Measurements from ENCODE around the gene TROAP. TPM values are rescaled to one million over a fixed set of nuclear protein-coding genes. Genes with fewer than 3 reads are reported as not detected.

Gene TROAP
- total and polyA plus RNA-seq, 9 of the 15 experiments (the other 6 are each of a cell fraction or from before 2014, with no cell fraction given), result 46.4 to 171 (median 59.8) TPM

DNA sequence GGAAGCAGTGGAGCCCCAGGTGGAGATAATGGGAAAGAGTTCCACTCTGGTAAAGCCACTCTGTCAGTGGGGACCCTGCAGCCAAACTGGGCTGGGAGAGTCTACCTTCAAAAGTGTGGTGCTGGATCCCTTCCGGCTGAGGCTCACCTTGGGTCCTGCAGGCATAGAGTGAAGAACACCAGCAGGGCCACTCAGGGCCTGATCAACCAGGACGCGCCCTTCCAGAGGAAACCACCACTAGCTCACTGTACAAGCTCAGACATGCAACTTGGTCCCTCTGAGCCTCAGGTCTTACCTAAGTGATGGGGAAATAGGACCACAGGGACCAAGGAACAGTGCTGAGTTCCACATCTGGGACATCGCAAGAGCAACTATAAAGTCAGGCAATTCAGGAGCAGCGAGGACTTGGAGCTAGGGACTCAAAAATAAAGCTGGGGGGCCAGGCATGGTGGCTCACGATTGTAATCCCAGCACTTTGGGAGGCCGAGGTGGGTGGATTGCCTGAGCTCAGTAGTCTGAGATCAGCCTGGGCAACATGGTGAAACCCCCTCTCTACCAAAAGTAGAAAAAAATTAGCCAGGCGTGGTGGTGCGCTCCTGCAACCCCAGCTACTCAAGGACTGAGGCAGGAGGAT lies 34.0 kb upstream of the TROAP start:
- DNase-seq (ENCODE audit: extremely low read depth in 1 of 4, low spot score in 3 of 4), result no peak
- H2AFZ ChIP-seq (ENCODE audit: low read depth, low read length), result peak overlapping the region; percentile 19; the same call in 1 of the 2 replicates
- no peak for TF ChIP-seq ZNF436 (CRISPR knock-in tag; IDR thresholded peaks at IDR 0.05)
- no peak for TF ChIP-seq ZBTB8A (IDR thresholded peaks at IDR 0.05; ENCODE audit: partially characterized antibody)
- H4K20me1 ChIP-seq (replicated peaks; ENCODE audit: control insufficient read depth, insufficient read depth, low read length), result no peaks in the 10 kb centered on the region
- intact Hi-C loops (cut with micrococcal nuclease) (loop anchor here (1.0 kb wide), 2 partner anchors 53 to 68 kb away; no protein-coding TSS in a partner anchor), in situ Hi-C loops (cut with MboI) (loop anchor here (5.0 kb wide), 2 partner anchors 48 to 233 kb away; partner anchors contain the start of gene C1QL4)
- no peak overlapping the region for H3K9ac ChIP-seq (ENCODE audit: insufficient read depth in 1 of 2, low read depth in 2 of 2, low read length in 2 of 2)
- H3K4me2 ChIP-seq (ENCODE audit: insufficient read depth, low read length), result no peak overlapping the region
- FAIRE-seq, result peak; percentile 66
- peaks cover 0 to 12% of the 10 kb centered on the region in 2 experiments; a peak in 3 of 5 replicates for H3K4me1 ChIP-seq (replicated peaks in 1 of 2; ENCODE audit: control insufficient read depth in 2 of 2, insufficient read depth in 2 of 2, low read length in 2 of 2)
- no peaks in the 10 kb centered on the region for H3K36me3 ChIP-seq (ENCODE audit: control insufficient read depth, insufficient read depth, low read length)
- no peak for ATAC-seq
- BruUV-seq (replicated peaks), result no TSS peak
- no peaks in the 10 kb centered on the region for H3K27me3 ChIP-seq (ENCODE audit: control insufficient read depth in 2 of 2, insufficient read depth in 2 of 2, low read length in 2 of 2)
- no peaks in the 10 kb centered on the region for H3K9me3 ChIP-seq (replicated peaks; ENCODE audit: control insufficient read depth, insufficient read depth, low read depth, low read length)
- 25% methylated on average over 9 of the region's 9 CpGs for WGBS (ENCODE audit: insufficient coverage, low coverage, missing lambda C conversion rate)
- no peaks in the 10 kb centered on the region for H3K9me1 ChIP-seq (ENCODE audit: control insufficient read depth, insufficient read depth, low read length)
- no peak overlapping the region for H3K4me3 ChIP-seq
- ChIA-PET CTCF (ENCODE audit: low intra/inter-chr PET ratio) (interaction anchor here (0.5 to 3.8 kb wide), 8 partner anchors 8 to 225 kb away, joined by 4 to 49 read pairs (median 9); partner anchors contain the start of gene C1QL4), POLR2A (interaction anchor here (1.2 to 2.5 kb wide), 6 partner anchors 14 to 53 kb away, joined by 4 to 9 read pairs (median 6); partner anchors contain the start of genes TROAP and TUBA1C)
- H3K79me2 ChIP-seq (ENCODE audit: control insufficient read depth, insufficient read depth, low read length), result no peaks in the 10 kb centered on the region; the same call in 2 of the 3 replicates
- H3K27ac ChIP-seq (ENCODE audit: extremely low read depth, low read depth, low read length), result no peak overlapping the region

DNA sequence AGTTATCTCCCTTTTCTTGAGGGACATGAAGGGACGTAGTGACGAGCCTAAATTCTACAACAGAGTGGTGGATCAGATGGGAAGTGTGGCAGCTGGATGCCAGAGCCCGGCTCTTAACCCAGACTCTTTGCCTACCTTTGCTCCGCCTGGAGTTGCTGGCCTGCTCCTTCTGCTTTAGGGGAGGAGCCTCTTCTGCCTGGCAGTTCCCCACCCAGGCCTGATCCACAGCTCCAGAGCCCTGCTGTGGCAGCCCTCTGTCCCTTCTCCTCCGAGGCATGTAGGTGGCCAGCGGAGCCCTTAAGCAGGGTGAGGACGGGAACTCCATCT lies 30.4 kb upstream of the TROAP start:
- CTCF ChIA-PET (ENCODE audit: low intra/inter-chr PET ratio), result interaction anchor here (0.7 kb wide), 1 partner anchor 55 kb away, joined by 3 read pairs; no protein-coding TSS in a partner anchor
- Histone ChIP-seq H4K20me1 (replicated peaks; ENCODE audit: control insufficient read depth, insufficient read depth, low read length) (no peaks in the 10 kb centered on the region), H3K79me2 (ENCODE audit: control insufficient read depth, insufficient read depth, low read length) (no peaks in the 10 kb centered on the region), H3K9me1 (ENCODE audit: control insufficient read depth, insufficient read depth, low read length) (peaks cover 3% of the 10 kb centered on the region), H3K4me1 (replicated peaks in 1 of 2; ENCODE audit: control insufficient read depth in 2 of 2, insufficient read depth in 2 of 2, low read length in 2 of 2) (peaks cover 2 to 46% of the 10 kb centered on the region in 2 experiments; a peak in 4 of 5 replicates), H3K27me3 (ENCODE audit: control insufficient read depth in 2 of 2, insufficient read depth in 2 of 2, low read length in 2 of 2) (no peaks in the 10 kb centered on the region), H3K36me3 (ENCODE audit: control insufficient read depth, insufficient read depth, low read length) (no peaks in the 10 kb centered on the region), H3K4me2 (ENCODE audit: insufficient read depth, low read length) (no peak overlapping the region), H3K27ac (ENCODE audit: extremely low read depth, low read depth, low read length) (no peak overlapping the region), H3K4me3 (no peak overlapping the region), H3K9ac (ENCODE audit: insufficient read depth in 1 of 2, low read depth in 2 of 2, low read length in 2 of 2) (peak overlapping the region in 1 of 2 experiments; percentile 46; a peak in 2 of 4 replicates), H2AFZ (ENCODE audit: low read depth, low read length) (no peak overlapping the region), H3K9me3 (replicated peaks; ENCODE audit: control insufficient read depth, insufficient read depth, low read depth, low read length) (no peaks in the 10 kb centered on the region)
- in situ Hi-C loops (cut with MboI) (no loop called here), intact Hi-C loops (cut with micrococcal nuclease) (no loop called here)
- no peak for FAIRE-seq
- POLR2A ChIA-PET, result interaction anchor here (0.7 to 2.6 kb wide), 4 partner anchors 19 to 785 kb away, joined by 3 to 20 read pairs (median 8); partner anchors contain the start of gene TROAP
- TF ChIP-seq HNRNPL (IDR thresholded peaks at IDR 0.05; ENCODE audit: low read depth, low read length) (no peak), POLR2G (IDR thresholded peaks at IDR 0.05; ENCODE audit: low read depth, low read length) (0 out of 2 replicates have a peak, but pooled peaks have one; percentile 0), ILK (tag; IDR thresholded peaks at IDR 0.05; ENCODE audit: borderline replicate concordance, low read depth) (no peak)
- no TSS peak for BruUV-seq (replicated peaks)
- no peak for ATAC-seq
- DNase-seq (ENCODE audit: extremely low read depth in 1 of 4, low spot score in 3 of 4), result no peak
- 42% methylated on average over 7 of the region's 7 CpGs for WGBS (ENCODE audit: insufficient coverage, low coverage, missing lambda C conversion rate)

All from K562 (cell line).